IPS-20b (cell line): ENCODE results near the gene VPS50.

Experiments
- H3K27ac ChIP-seq: one replicate; pipeline ENCODE4 v1.5.1; 2013; ENCODE audit warnings: low read length
- H3K27me3 ChIP-seq: 2 replicates; pipeline ENCODE4 v1.6.1; 2013; ENCODE audit warnings: mild to moderate bottlenecking, low read length, inconsistent platforms; ENCODE audit not compliant: insufficient read depth
- H3K36me3 ChIP-seq: 2 replicates; pipeline ENCODE4 v1.6.1; 2013; ENCODE audit warnings: low read depth, mild to moderate bottlenecking, inconsistent platforms, low read length, moderate library complexity; ENCODE audit not compliant: insufficient read depth
- H3K4me1 ChIP-seq: 2 replicates; pipeline ENCODE4 v1.6.1; 2013; ENCODE audit warnings: mild to moderate bottlenecking, control low read depth, inconsistent platforms, low read length, moderate library complexity; ENCODE audit not compliant: insufficient read depth
- H3K4me3 ChIP-seq: 2 replicates; pipeline ENCODE4 v1.5.1; 2013; ENCODE audit warnings: mild to moderate bottlenecking, low read length, inconsistent platforms
- H3K9ac ChIP-seq: 2 replicates; pipeline ENCODE4 v1.6.1; 2013; ENCODE audit warnings: low read depth, mild to moderate bottlenecking, inconsistent platforms, low read length, moderate library complexity
- H3K9me3 ChIP-seq: 2 replicates; pipeline ENCODE4 v1.6.1; 2013; ENCODE audit warnings: mild to moderate bottlenecking, low read depth, low read length, inconsistent platforms; ENCODE audit not compliant: insufficient read depth

VPS50 gene

DNA sequence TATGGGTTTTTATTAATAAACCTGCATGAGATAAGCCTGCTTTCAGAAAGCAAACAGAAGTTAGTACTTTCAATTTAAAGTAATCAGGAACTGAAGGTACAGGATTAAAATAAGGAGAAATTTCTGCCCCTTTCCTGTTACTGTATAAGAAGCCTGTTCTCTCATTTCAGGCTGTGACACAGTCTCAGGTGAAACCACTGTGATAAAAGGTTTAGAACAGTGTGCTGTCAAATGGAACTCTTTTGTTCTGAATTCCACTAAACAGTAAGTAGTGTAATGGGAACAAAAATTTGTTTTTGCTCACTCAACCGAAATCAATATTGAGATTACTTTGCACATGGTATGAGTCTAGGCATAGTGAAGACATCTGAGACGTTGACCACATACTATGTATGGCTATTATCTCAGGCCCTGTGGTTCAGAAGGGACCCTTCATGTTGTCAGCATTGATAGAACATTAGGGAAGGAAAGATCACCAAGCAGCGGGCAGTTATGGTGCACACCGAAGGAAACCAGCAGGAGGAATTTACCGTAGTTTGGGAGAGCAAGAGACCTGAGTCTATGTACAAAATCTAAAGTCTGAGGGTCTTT is 20.8 kb upstream of the VPS50 start:
- Histone ChIP-seq H3K36me3 (no peaks in the 10 kb centered on the region), H3K4me3 (no peak overlapping the region), H3K9me3 (no peaks in the 10 kb centered on the region), H3K4me1 (no peaks in the 10 kb centered on the region), H3K9ac (no peak overlapping the region), H3K27ac (no peak overlapping the region), H3K27me3 (peaks cover 44% of the 10 kb centered on the region)

DNA sequence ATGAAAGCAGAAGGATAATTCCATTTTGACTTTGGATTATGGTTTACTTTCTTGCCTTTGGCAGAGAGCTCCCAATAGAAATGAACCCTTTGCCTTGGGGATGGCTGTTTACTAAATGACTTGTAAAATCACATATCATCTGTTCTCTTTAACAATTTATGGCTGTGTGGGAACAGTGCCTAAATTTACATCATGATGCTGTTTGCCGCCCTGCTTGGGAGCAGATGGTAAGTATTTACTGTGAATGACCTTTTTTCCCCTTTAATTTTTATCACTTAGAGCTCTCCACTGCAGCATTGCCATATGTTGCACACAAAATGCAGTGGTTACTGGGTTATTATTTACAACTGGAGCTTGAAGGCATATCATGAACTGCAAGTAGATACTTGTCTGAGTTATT is 19.3 kb upstream of the VPS50 start:
- no peak overlapping the region for H3K4me3 ChIP-seq
- H3K9me3 ChIP-seq: no peaks in the 10 kb centered on the region
- no peaks in the 10 kb centered on the region for H3K36me3 ChIP-seq
- no peak overlapping the region for H3K9ac ChIP-seq
- no peak overlapping the region for H3K27ac ChIP-seq
- H3K4me1 ChIP-seq: no peaks in the 10 kb centered on the region
- peaks cover 38% of the 10 kb centered on the region for H3K27me3 ChIP-seq

DNA sequence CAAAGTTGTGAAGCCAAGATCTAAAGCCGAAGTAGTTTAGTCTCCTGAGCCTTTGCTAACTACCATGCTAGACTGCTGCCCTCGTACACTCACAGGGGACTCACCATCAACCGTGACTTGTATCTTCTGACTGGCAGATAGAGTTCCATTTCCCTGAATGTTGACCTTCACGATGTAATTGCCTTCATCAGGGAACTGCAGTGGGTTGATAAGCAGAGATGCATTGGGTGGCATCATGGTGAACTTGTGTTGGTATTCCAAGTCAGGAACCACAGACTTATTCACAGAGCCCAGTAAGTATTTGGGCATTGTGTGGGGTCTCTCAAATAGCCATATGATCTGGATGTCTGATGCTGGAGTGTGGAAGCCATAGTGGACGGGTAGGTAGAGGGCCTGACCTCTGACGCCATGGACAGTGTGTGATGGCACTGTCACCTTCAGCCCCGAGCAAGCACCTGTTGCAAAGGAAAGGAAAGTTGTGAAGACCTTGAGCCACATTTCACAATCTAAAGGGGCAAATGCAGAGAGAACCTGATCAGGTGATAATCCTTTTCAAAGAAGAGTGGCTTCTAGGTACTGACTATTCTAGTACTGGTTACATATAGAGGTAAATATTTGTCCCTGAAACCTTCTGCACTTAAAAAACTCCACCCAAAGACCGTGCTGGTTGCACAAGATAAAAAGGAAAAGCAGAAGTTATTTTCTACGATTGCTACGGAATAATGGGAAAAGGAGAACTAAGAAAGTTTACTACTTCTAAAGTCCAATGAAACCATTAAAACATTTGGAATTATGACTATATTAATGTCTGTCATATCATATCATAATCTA is 13.0 kb upstream of the VPS50 start:
- Histone ChIP-seq H3K27ac (no peak overlapping the region), H3K27me3 (peaks cover 37% of the 10 kb centered on the region), H3K9me3 (no peaks in the 10 kb centered on the region), H3K4me1 (no peaks in the 10 kb centered on the region), H3K4me3 (no peak overlapping the region), H3K9ac (no peak overlapping the region), H3K36me3 (no peaks in the 10 kb centered on the region)

DNA sequence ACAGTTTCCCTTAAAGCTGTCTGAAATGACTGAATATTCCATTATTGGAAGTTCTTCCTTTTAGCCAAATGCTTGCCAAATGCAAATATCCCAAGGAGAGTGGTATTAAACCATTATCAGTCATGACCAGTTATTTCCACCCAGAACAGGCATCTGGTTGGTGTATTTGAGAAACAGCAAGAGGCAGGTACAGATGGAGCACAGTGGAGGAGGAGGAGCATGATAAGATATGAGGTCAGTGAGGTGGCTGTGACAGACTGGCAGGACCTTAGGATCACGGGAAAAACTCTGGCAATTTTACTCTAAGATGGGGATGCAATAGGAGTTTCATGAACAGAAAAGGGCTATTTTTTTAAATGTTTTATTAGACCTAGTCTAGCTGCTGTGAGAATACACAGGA is 12.3 kb upstream of the VPS50 start:
- no peaks in the 10 kb centered on the region for H3K36me3 ChIP-seq
- no peaks in the 10 kb centered on the region for H3K9me3 ChIP-seq
- H3K27ac ChIP-seq: no peak overlapping the region
- no peak overlapping the region for H3K4me3 ChIP-seq
- peaks cover 30% of the 10 kb centered on the region for H3K27me3 ChIP-seq
- H3K9ac ChIP-seq: no peak overlapping the region
- H3K4me1 ChIP-seq: no peaks in the 10 kb centered on the region

DNA sequence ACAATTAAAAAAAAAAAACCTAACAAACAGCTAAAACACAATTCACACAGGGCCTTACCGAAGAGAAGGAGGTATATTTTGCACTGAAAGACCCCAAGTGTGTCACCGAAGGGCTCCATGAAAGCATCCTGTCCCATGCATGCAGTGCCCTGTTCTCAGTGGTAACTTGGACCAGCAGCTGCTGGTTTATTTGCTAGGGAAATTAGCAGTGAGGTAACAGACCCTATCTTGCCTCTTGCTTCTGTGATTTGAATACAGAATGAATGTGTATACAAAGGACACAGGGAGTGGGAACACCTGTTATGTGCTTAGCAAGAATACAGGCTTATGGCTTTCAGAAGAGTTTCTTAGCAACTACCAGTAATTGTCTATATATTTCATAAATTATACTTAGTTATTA is 5.9 kb upstream of the VPS50 start, which contains the start of gene HEPACAM2:
TSS of gene HEPACAM2 (minus strand) at position 160 of the 400 bp plus-strand sequence.
- no peaks in the 10 kb centered on the region for H3K9me3 ChIP-seq
- no peak within 1 kb of the TSS for H3K9ac ChIP-seq
- no peaks in the 10 kb centered on the region for H3K36me3 ChIP-seq
- H3K4me3 ChIP-seq: no peak within 1 kb of the TSS
- H3K27ac ChIP-seq: no peak within 1 kb of the TSS
- no peaks in the 10 kb centered on the region for H3K27me3 ChIP-seq
- H3K4me1 ChIP-seq: peaks cover 2% of the 10 kb centered on the region; the same call in 1 of the 2 replicates

DNA sequence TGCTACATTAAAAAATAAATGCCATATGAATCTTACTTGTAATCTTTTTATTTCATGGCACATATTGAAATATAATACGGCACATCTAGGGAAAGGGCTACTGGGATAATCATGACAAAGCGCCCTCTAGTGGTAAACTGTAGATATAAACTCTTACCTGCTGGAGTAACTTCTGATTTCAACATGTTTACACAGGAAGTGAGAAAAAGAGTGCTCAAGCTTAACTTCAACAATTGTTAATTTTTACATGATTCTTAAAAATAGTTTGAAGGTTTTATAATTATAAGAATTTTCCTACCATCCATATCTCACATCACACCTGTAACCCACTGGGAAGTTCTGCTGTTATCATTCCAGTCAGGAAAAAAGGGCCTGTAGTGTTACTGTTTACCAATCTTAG is 3.9 kb upstream of the VPS50 start:
- Histone ChIP-seq H3K4me3 (no peak overlapping the region), H3K9ac (no peak overlapping the region), H3K27me3 (no peaks in the 10 kb centered on the region), H3K4me1 (peaks cover 4% of the 10 kb centered on the region; the same call in 1 of the 2 replicates), H3K27ac (no peak overlapping the region), H3K9me3 (no peaks in the 10 kb centered on the region), H3K36me3 (no peaks in the 10 kb centered on the region)

DNA sequence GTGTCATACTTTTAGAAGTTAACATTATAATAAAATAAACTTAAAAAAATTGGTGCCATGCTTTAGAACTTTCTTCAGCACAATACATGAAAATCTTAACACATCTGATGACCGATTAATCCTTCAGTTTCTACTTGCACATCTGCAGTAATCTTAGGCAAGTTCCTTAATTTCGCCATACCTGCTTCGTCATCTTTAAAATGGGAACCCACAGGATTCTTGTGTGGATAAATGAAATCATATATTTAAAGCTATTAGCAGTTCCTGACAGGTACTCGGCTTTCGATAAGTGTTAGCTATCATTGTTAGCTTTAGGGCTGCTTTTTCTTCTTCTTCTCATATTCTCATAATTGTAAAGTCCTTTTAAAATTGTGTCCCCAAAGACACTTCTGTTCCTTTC is 907 bp upstream of the VPS50 start:
- H3K4me3 ChIP-seq: peak overlapping the region; percentile 99
- H3K4me1 ChIP-seq: peaks cover 4% of the 10 kb centered on the region; the same call in 1 of the 2 replicates
- H3K27me3 ChIP-seq: no peaks in the 10 kb centered on the region
- no peak overlapping the region for H3K27ac ChIP-seq
- peak overlapping the region; percentile 88; the same call in 1 of the 2 replicates for H3K9ac ChIP-seq
- no peaks in the 10 kb centered on the region for H3K9me3 ChIP-seq
- no peaks in the 10 kb centered on the region for H3K36me3 ChIP-seq

DNA sequence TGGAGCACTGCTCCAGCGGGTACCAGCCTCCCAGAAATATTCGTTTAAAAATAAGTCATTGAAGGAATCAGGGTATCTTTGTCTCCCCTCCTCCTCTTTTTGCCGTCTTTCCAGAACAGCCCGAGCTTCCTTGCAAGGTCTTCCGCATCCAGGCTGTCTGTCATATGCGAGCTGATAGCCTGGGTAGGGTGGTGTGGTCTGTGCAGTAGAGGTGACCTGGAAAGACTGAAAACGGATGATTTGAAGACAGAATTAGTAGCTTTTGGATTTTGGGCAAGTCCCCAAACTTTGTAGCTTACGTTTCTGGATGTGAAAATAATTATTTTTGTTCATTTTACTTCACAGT is 480 bp downstream of the VPS50 start:
- no peak overlapping the region for H3K27ac ChIP-seq
- peaks cover 4% of the 10 kb centered on the region; the same call in 1 of the 2 replicates for H3K4me1 ChIP-seq

DNA sequence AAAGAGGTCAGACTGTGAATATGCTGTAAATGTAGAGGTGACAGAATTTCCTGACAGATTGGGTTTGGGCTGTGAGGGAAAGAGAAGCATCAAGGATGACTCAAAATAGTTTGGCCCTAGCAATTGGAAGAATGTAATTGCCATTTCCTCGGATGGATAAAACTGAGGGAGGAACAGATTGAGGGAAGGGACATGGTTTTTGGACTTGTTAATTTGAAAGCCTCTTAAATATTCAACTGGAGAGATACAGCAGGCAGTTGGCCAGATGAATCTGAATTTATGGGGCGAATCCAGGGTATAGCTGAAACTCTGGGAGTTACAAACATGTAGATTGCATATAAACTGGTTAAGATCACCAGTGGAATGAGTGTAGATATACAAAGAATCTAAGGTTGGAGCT is 3.4 kb downstream of the VPS50 start:
- Histone ChIP-seq H3K27me3 (no peaks in the 10 kb centered on the region), H3K9ac (no peak overlapping the region), H3K4me1 (peaks cover 4% of the 10 kb centered on the region; the same call in 1 of the 2 replicates), H3K4me3 (no peak overlapping the region), H3K9me3 (no peaks in the 10 kb centered on the region), H3K27ac (no peak overlapping the region), H3K36me3 (no peaks in the 10 kb centered on the region)

More for the DNA sequence above, 480 bp downstream of the VPS50 start:
- no peaks in the 10 kb centered on the region for H3K27me3 ChIP-seq
- H3K9me3 ChIP-seq: no peaks in the 10 kb centered on the region
- no peaks in the 10 kb centered on the region for H3K36me3 ChIP-seq
- peak overlapping the region; percentile 99 for H3K4me3 ChIP-seq
- H3K9ac ChIP-seq: peak overlapping the region; percentile 88; the same call in 1 of the 2 replicates

DNA sequence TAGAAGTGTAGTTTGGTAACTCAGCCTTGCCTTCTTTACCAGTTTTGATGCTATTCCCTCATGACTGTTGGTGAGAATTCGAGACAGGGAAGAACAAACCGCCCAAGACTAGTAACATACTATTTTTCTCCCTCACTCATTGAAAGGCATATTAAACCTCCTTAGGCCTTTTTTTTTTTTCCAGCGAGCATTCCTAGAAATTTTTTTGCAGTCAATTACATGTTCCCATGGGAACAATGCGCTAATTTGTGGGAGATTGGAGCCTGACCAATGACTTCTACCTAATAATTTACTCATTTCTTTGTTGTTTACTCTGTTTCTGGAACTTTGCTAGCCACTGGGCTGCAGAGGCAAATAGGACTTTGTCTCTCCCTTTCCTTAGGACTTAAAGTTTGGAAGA is 6.0 kb downstream of the VPS50 start:
- Histone ChIP-seq H3K4me3 (no peak overlapping the region), H3K9me3 (no peaks in the 10 kb centered on the region), H3K4me1 (no peaks in the 10 kb centered on the region), H3K9ac (no peak overlapping the region), H3K27ac (no peak overlapping the region), H3K27me3 (no peaks in the 10 kb centered on the region), H3K36me3 (no peaks in the 10 kb centered on the region)

DNA sequence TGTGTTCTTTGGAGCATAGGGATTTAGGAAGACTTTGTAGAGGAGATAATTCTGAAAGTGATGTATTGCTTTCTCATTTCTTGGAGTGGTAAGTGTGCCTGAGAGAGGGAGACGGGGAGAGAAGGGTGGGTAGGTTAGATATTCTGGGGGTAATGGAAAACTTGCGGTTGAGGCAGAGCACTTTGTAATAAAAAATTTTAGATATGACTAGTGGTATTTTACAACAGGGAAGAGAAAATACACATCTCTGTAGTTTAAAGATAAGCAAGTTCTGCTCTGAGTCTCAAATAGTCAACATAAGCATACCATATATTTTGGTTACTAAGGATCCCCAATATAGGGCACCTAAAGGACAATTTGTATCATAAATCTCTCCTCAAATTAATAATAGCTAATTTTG is 6.6 kb downstream of the VPS50 start:
- no peaks in the 10 kb centered on the region for H3K36me3 ChIP-seq
- H3K9ac ChIP-seq: no peak overlapping the region
- no peaks in the 10 kb centered on the region for H3K27me3 ChIP-seq
- no peak overlapping the region for H3K27ac ChIP-seq
- no peaks in the 10 kb centered on the region for H3K4me1 ChIP-seq
- no peaks in the 10 kb centered on the region for H3K9me3 ChIP-seq
- H3K4me3 ChIP-seq: no peak overlapping the region

DNA sequence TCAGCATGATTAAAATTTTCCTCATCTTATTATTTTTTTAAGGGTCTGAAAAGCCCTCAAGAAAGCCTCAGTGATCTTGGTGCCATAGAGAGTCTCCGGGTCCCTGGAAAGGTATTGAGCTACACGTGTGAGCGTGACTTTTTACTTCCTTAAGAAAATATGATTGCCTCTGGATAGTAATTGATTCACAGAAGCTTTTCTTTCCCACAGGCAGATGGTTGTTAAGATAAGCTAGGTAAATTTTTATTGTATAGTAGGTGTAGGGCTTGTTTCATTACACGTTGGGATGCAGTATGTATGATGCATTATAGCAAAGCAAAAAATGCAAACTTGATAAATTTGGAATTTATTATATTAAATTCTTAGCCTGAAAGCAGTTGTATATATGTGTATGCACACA is 7.7 kb downstream of the VPS50 start:
- H3K4me3 ChIP-seq: no peak overlapping the region
- H3K9ac ChIP-seq: no peak overlapping the region
- H3K4me1 ChIP-seq: no peaks in the 10 kb centered on the region
- H3K27ac ChIP-seq: no peak overlapping the region
- H3K9me3 ChIP-seq: no peaks in the 10 kb centered on the region
- H3K36me3 ChIP-seq: no peaks in the 10 kb centered on the region
- no peaks in the 10 kb centered on the region for H3K27me3 ChIP-seq
